K562 (cell line): Measurements from ENCODE around the gene WT1. TPM values are rescaled to one million over a fixed set of nuclear protein-coding genes. Genes with fewer than 3 reads are reported as not detected.

ENCODE experiments used
- ATAC-seq: fragments of 200-7000 bp; cut with Tn5 transposase; 3 replicates; pipeline ENCODE4 v1.9.1; 2020; ENCODE audit warnings: moderate library complexity
- BruUV-seq: library from RNA; stranded (reverse); fragments of 400-500 nt; replicated peaks from 2 replicates; lab custom pipeline; 2021; lab: Mats Ljungman, UMichigan
- CTCF ChIA-PET: fragments of 300-600 bp; formaldehyde crosslinking; extraction: SDS; loops from one replicate; lab custom pipeline; 2021; ENCODE audit warnings: low intra/inter-chr PET ratio; lab: Yijun Ruan, JAX
- POLR2A ChIA-PET: fragments of 300-600, 350-650 bp; sonication (Branson Sonifier 250); formaldehyde crosslinking; extraction: SDS; loops from one replicate; lab custom pipeline; 2021; ENCODE audit warnings: antibody characterized with exemption, inconsistent platforms; lab: Yijun Ruan, JAX
- DNase-seq, 4 experiments: peaks; one replicate each; pipeline versions ENCODE4 v3.0.0 to v3.0.0-alpha.2; 2011 to 2018; ENCODE audit warnings: low spot score in 3 of 4, mixed read lengths in 3 of 4; ENCODE audit errors: extremely low read depth in 1 of 4
- FAIRE-seq: peaks from 2 replicates; lab custom pipeline; 2011; peaks lifted over from hg19 to GRCh38; lab: Jason Lieb, UNC
- H2AFZ ChIP-seq: 2 replicates; pipeline ENCODE4 v1.6.0; 2011; ENCODE audit warnings: low read depth, low read length, control low read depth, inconsistent platforms
- H3K27ac ChIP-seq: fragments of 200-600 bp; 3 replicates; pipeline ENCODE4 v1.8.0; 2011; ENCODE audit warnings: low read depth, mild to moderate bottlenecking, control low read depth, inconsistent platforms, low read length, moderate library complexity, mixed read lengths; ENCODE audit errors: extremely low read depth
- H3K27me3 ChIP-seq, 2 experiments: fragments of 300-600 bp in 1 of 2; 2 replicates in 1 of 2; 3 replicates in 1 of 2; pipeline versions ENCODE4 v1.6.0 to v1.8.0; 2011; ENCODE audit warnings: inconsistent platforms in 2 of 2, low read length in 2 of 2, mild to moderate bottlenecking in 1 of 2, mixed read lengths in 1 of 2, moderate library complexity in 1 of 2; ENCODE audit not compliant: control insufficient read depth in 2 of 2, insufficient read depth in 2 of 2
- H3K36me3 ChIP-seq: fragments of 300-600 bp; 3 replicates; pipeline ENCODE4 v1.8.0; 2011; ENCODE audit warnings: mild to moderate bottlenecking, low read length, inconsistent platforms; ENCODE audit not compliant: control insufficient read depth, insufficient read depth
- H3K4me1 ChIP-seq, 2 experiments: fragments of 200-600 bp in 1 of 2; replicated peaks in 1 of 2; 2 replicates in 1 of 2; 3 replicates in 1 of 2; pipeline versions ENCODE4 v1.5.1 to v1.8.0; 2011; ENCODE audit warnings: inconsistent platforms in 2 of 2, low read length in 2 of 2, mild to moderate bottlenecking in 1 of 2, mixed read lengths in 1 of 2, moderate library complexity in 1 of 2; ENCODE audit not compliant: control insufficient read depth in 2 of 2, insufficient read depth in 2 of 2
- H3K4me2 ChIP-seq: 2 replicates; pipeline ENCODE4 v1.6.1; 2011; ENCODE audit warnings: low read length, control low read depth, inconsistent platforms, mixed read lengths; ENCODE audit not compliant: insufficient read depth
- H3K4me3 ChIP-seq: fragments of 200-600 bp; sonication (generic), shearing (Covaris generic); 2 replicates; pipeline ENCODE4 v1.5.1; 2016; ENCODE audit warnings: control low read depth, inconsistent platforms
- H3K79me2 ChIP-seq: fragments of 200-600 bp; 3 replicates; pipeline ENCODE4 v1.8.0; 2011; ENCODE audit warnings: low read length, inconsistent platforms; ENCODE audit not compliant: control insufficient read depth, insufficient read depth
- H3K9ac ChIP-seq, 2 experiments: 2 replicates each; pipeline versions ENCODE4 v1.6.0 to v1.6.1; 2011; ENCODE audit warnings: low read depth in 2 of 2, low read length in 2 of 2, control low read depth in 1 of 2, inconsistent platforms in 1 of 2, mild to moderate bottlenecking in 1 of 2, mixed read lengths in 1 of 2; ENCODE audit not compliant: insufficient read depth in 1 of 2
- H3K9me1 ChIP-seq: one replicate; pipeline ENCODE4 v1.6.0; 2011; ENCODE audit warnings: inconsistent platforms, mild to moderate bottlenecking, low read length, moderate library complexity; ENCODE audit not compliant: control insufficient read depth, insufficient read depth
- H3K9me3 ChIP-seq: replicated peaks from 2 replicates; pipeline ENCODE4 v1.5.1; 2011; ENCODE audit warnings: low read depth, low read length, inconsistent platforms; ENCODE audit not compliant: control insufficient read depth, insufficient read depth
- H4K20me1 ChIP-seq: replicated peaks from 2 replicates; pipeline ENCODE4 v1.6.1; 2011; ENCODE audit warnings: low read length, inconsistent platforms, mixed read lengths; ENCODE audit not compliant: control insufficient read depth, insufficient read depth
- COPS2 ChIP-seq: fragments of 450-650 bp; conservative IDR thresholded peaks from 2 replicates; pipeline ENCODE4 v1.6.1; 2016; ENCODE audit warnings: mild to moderate bottlenecking, moderate library complexity
- DEAF1 ChIP-seq: fragments of 450-650 bp; formaldehyde crosslinking; IDR thresholded peaks from 2 replicates; pipeline ENCODE4 v1.4.0; 2020; ENCODE audit warnings: mild to moderate bottlenecking, moderate library complexity
- FOS ChIP-seq: IDR thresholded peaks from 3 replicates; pipeline ENCODE4 v1.6.1; 2011; ENCODE audit not compliant: insufficient read length; ENCODE audit errors: extremely low read depth
- POLR2H ChIP-seq: IDR thresholded peaks from 2 replicates; pipeline ENCODE4 v1.6.1; 2016; ENCODE audit warnings: missing genetic modification characterization, low read depth, mild to moderate bottlenecking, control low read depth, missing compliant biosample characterization, moderate library complexity
- ZNF445 ChIP-seq: fragments of 250-450 bp; sonication (Bioruptor Pico); IDR thresholded peaks from 2 replicates; pipeline ENCODE4 v1.4.0; 2020; ENCODE audit warnings: low read depth, mild to moderate bottlenecking, moderate library complexity
- ZNF780A ChIP-seq: fragments of 250-450 bp; sonication (Bioruptor Pico); IDR thresholded peaks from 2 replicates; pipeline ENCODE4 v1.5.0; 2021; ENCODE audit warnings: mild to moderate bottlenecking
- WGBS: fragments of 100-300 bp; shearing (Covaris generic); methylation state at CpG from one replicate; pipeline ENCODE4 v1.1.6; 2016; ENCODE audit warnings: low coverage, mixed read lengths; ENCODE audit not compliant: insufficient coverage; ENCODE audit errors: missing lambda C conversion rate; 5-methylcytosine and 5-hydroxymethylcytosine counted together
- in situ Hi-C: fragments of 300-500 bp; cut with MboI; formaldehyde crosslinking; loops from 4 replicates; pipeline ENCODE4 v1.15.0; 2018; ENCODE audit warnings: inconsistent platforms, mixed read lengths
- intact Hi-C: fragments of 100-400 bp; cut with micrococcal nuclease; formaldehyde crosslinking; loops from 2 replicates; pipeline ENCODE4 v1.14.2; 2022
- polyA plus RNA-seq, 8 experiments: library from polyadenylated mRNA; depleted of rRNA in 4 of 8; stranded (reverse) in 5 of 8; unstranded in 3 of 8; fragments of >200 nt; fragmentation: Nextera tagmentation in 2 of 8; fragmentation: Illumina TruSeq in 1 of 8; extraction: Ambion mirVana in 2 of 8; extraction: Trizol in 1 of 8; gene quantifications; 2 replicates each; pipeline versions ENCODE4 v1.2.1 to v1.2.3, GENCODE V29; 2011 to 2014; ENCODE audit warnings: inconsistent platforms in 1 of 8, missing spikeins in 1 of 8
- total RNA-seq, 7 experiments: library from RNA; depleted of rRNA in 6 of 7; stranded (reverse); fragments of >200 nt in 6 of 7; fragmentation: Illumina TruSeq in 2 of 7; extraction: Trizol in 2 of 7; gene quantifications; 2 replicates each; pipeline versions ENCODE4 v1.2.1 to v1.2.3, GENCODE V29; 2011 to 2021; ENCODE audit warnings: low replicate concordance in 1 of 7
- TF ChIP-seq, protein P1 (sequence below): sonication (generic); formaldehyde crosslinking; IDR thresholded peaks from 2 replicates; pipeline ENCODE4 v1.8.0; 2022; ENCODE audit warnings: mild to moderate bottlenecking, missing genetic modification reagents
- TF ChIP-seq, protein P2 (sequence below), 3 experiments: IDR thresholded peaks in 2 of 3; conservative IDR thresholded peaks in 1 of 3; 2 replicates each; pipeline ENCODE4 v1.5.1; 2011 to 2012; ENCODE audit warnings: low read length in 3 of 3, mild to moderate bottlenecking in 3 of 3, control low read depth in 2 of 3, improper control_type of control experiment in 1 of 3, inconsistent platforms in 1 of 3, low read depth in 1 of 3, mixed read lengths in 1 of 3, moderate library complexity in 1 of 3; ENCODE audit not compliant: insufficient read depth in 2 of 3

Gene WT1
- total and polyA plus RNA-seq, 9 of the 15 experiments (the other 6 are each of a cell fraction or from before 2014, with no cell fraction given) = 7.1 to 33.8 (median 19.4) TPM

GRCh38 chr11:32396331-32396730 is 39.0 kb downstream of the WT1 start (continued):
- TF ChIP-seq FOS (no peak), ZNF445 (CRISPR knock-in tag) (no peak), POLR2H (tag) (no peak), ZNF780A (CRISPR knock-in tag) (no peak), DEAF1 (no peak)
- TF ChIP-seq, protein P1, sequence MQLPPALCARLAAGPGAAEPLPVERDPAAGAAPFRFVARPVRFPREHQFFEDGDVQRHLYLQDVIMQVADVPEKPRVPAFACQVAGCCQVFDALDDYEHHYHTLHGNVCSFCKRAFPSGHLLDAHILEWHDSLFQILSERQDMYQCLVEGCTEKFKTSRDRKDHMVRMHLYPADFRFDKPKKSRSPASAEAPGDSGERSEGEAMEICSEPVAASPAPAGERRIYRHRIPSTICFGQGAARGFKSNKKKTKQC (CRISPR knock-in tag) = no peak
- TF ChIP-seq, all 486 proteins: peak for 4

- FAIRE-seq (no peak), ATAC-seq (no peak), DNase-seq (no peak)
- H3K4me1 ChIP-seq = no peaks in the 10 kb centered on the region
- H3K27me3 ChIP-seq = no peaks in the 10 kb centered on the region
- no peak for TF ChIP-seq COPS2
- TF ChIP-seq, protein P2, sequence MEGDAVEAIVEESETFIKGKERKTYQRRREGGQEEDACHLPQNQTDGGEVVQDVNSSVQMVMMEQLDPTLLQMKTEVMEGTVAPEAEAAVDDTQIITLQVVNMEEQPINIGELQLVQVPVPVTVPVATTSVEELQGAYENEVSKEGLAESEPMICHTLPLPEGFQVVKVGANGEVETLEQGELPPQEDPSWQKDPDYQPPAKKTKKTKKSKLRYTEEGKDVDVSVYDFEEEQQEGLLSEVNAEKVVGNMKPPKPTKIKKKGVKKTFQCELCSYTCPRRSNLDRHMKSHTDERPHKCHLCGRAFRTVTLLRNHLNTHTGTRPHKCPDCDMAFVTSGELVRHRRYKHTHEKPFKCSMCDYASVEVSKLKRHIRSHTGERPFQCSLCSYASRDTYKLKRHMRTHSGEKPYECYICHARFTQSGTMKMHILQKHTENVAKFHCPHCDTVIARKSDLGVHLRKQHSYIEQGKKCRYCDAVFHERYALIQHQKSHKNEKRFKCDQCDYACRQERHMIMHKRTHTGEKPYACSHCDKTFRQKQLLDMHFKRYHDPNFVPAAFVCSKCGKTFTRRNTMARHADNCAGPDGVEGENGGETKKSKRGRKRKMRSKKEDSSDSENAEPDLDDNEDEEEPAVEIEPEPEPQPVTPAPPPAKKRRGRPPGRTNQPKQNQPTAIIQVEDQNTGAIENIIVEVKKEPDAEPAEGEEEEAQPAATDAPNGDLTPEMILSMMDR (IDR thresholded peaks at IDR 0.05 in 2 of 3, conservative IDR thresholded peaks at IDR 0.05 in 1 of 3; ENCODE audit: insufficient read depth in 2 of 3, low read depth in 1 of 3, low read length in 3 of 3) = 0 out of 6 replicates have a peak, but pooled peaks of 1 of the 3 experiments have one; percentile 2
- no peak overlapping the region for H3K9ac ChIP-seq
- no peak overlapping the region for H2AFZ ChIP-seq
- peaks cover 89% of the 10 kb centered on the region for H3K36me3 ChIP-seq
- no TSS peak for BruUV-seq
- ChIA-PET POLR2A (interaction anchor here (0.5 to 1.8 kb wide), 3 partner anchors 9 to 767 kb away, joined by 3 to 4 read pairs (median 3); no protein-coding TSS in a partner anchor), CTCF (no interaction called here)
- H3K9me1 ChIP-seq = no peaks in the 10 kb centered on the region
- no peak overlapping the region for H3K27ac ChIP-seq
- no peaks in the 10 kb centered on the region for H3K9me3 ChIP-seq
- H4K20me1 ChIP-seq = no peaks in the 10 kb centered on the region
- in situ Hi-C loops (no loop called here), intact Hi-C loops (no loop called here)
- H3K4me2 ChIP-seq = no peak overlapping the region
- WGBS = 70% methylated on average over 3 of the region's 4 CpGs
- H3K79me2 ChIP-seq = no peaks in the 10 kb centered on the region
- H3K4me3 ChIP-seq = no peak overlapping the region
Measured at GRCh38 chr11:32395127-32395526, 40.2 kb downstream of the WT1 start.
